H1 (cell line): Measurements from ENCODE around the gene SDHAF2. TPM values are rescaled to one million over a fixed set of nuclear protein-coding genes. Genes with fewer than 3 reads are reported as not detected.
A peak's percentile ranks its signal among the peaks of the same experiment; 100 is the strongest.

ENCODE experiments used
- CTCF ChIA-PET: fragments of 300-600 bp; sonication (Branson Sonifier 250); formaldehyde crosslinking; loops from one replicate; lab custom pipeline; 2021; ENCODE audit not compliant: partially characterized antibody; lab: Charles Lee
- POLR2A ChIA-PET: fragments of 300-600 bp; sonication (Branson Sonifier 250); formaldehyde crosslinking; loops from one replicate; lab custom pipeline; 2021; ENCODE audit warnings: inconsistent platforms; ENCODE audit not compliant: partially characterized antibody; lab: Charles Lee
- DNase-seq, 2 experiments: peaks; one replicate each; pipeline versions ENCODE4 v3.0.0 to v3.0.0-alpha.2; 2010 to 2022; ENCODE audit warnings: low spot score in 2 of 2, low read depth in 1 of 2, mixed read lengths in 1 of 2
- FAIRE-seq: peaks from 2 replicates; lab custom pipeline; 2011; peaks lifted over from hg19 to GRCh38; lab: Jason Lieb, UNC
- H2AFZ ChIP-seq: 2 replicates; pipeline ENCODE4 v1.8.1; 2012; ENCODE audit warnings: low read length, inconsistent platforms
- H2AK5ac ChIP-seq: 2 replicates; pipeline ENCODE4 v1.6.1; 2013; ENCODE audit warnings: low read depth, low read length
- H2BK120ac ChIP-seq: replicated peaks from 2 replicates; pipeline ENCODE3; 2013; ENCODE audit warnings: low read depth, low read length, inconsistent platforms
- H2BK12ac ChIP-seq: 2 replicates; pipeline ENCODE4 v1.6.1; 2013; ENCODE audit warnings: low read depth, low read length
- H2BK15ac ChIP-seq: 2 replicates; pipeline ENCODE4 v1.6.1; 2013; ENCODE audit warnings: low read length
- H2BK20ac ChIP-seq: 2 replicates; pipeline ENCODE4 v1.6.1; 2013; ENCODE audit warnings: low read length
- H2BK5ac ChIP-seq: 2 replicates; pipeline ENCODE4 v1.6.1; 2013; ENCODE audit warnings: low read depth, low read length
- H3K14ac ChIP-seq: 2 replicates; pipeline ENCODE4 v1.6.1; 2013; ENCODE audit warnings: inconsistent platforms; ENCODE audit not compliant: insufficient read length
- H3K18ac ChIP-seq: 2 replicates; pipeline ENCODE4 v1.6.1; 2013; ENCODE audit warnings: low read length; ENCODE audit errors: extremely low read depth
- H3K23ac ChIP-seq: 2 replicates; pipeline ENCODE4 v1.6.1; 2013; ENCODE audit warnings: inconsistent platforms; ENCODE audit not compliant: insufficient read length
- H3K23me2 ChIP-seq: 2 replicates; pipeline ENCODE4 v1.6.1; 2013; ENCODE audit warnings: low read depth, low read length
- H3K27ac ChIP-seq: 2 replicates; pipeline ENCODE4 v1.6.1; 2011; ENCODE audit warnings: low read depth, low read length, inconsistent platforms
- H3K27me3 ChIP-seq, 4 experiments: replicated peaks in 1 of 4; 1 replicate in 1 of 4; 2 replicates in 3 of 4; pipeline versions ENCODE4 v1.6.1 to v1.8.1; 2011 to 2013; ENCODE audit warnings: low read length in 3 of 4, mild to moderate bottlenecking in 3 of 4, inconsistent platforms in 2 of 4, mixed read lengths in 2 of 4, moderate library complexity in 1 of 4; ENCODE audit not compliant: control insufficient read depth in 3 of 4, insufficient read depth in 3 of 4; ENCODE audit errors: extremely low read depth in 1 of 4
- H3K36me3 ChIP-seq, 4 experiments: 2 replicates each; pipeline versions ENCODE4 v1.6.1 to v1.8.1; 2011 to 2013; ENCODE audit warnings: mild to moderate bottlenecking in 4 of 4, low read length in 3 of 4, moderate library complexity in 2 of 4, control low read depth in 1 of 4, inconsistent platforms in 1 of 4; ENCODE audit not compliant: insufficient read depth in 4 of 4, control insufficient read depth in 2 of 4
- H3K4ac ChIP-seq: replicated peaks from 2 replicates; pipeline ENCODE3; 2013; ENCODE audit warnings: low read length, low read depth, mixed read lengths, inconsistent platforms; ENCODE audit not compliant: insufficient read length
- H3K4me1 ChIP-seq, 4 experiments: replicated peaks in 1 of 4; 1 replicate in 1 of 4; 2 replicates in 3 of 4; pipeline versions ENCODE4 v1.6.1 to v1.8.1; 2011 to 2013; ENCODE audit warnings: low read length in 3 of 4, inconsistent platforms in 2 of 4, mixed read lengths in 1 of 4; ENCODE audit not compliant: insufficient read depth in 4 of 4, control insufficient read depth in 3 of 4
- H3K4me2 ChIP-seq, 2 experiments: 2 replicates each; pipeline versions ENCODE4 v1.6.1 to v1.8.1; 2011 to 2013; ENCODE audit warnings: low read depth in 2 of 2, low read length in 2 of 2, control low read depth in 1 of 2, inconsistent platforms in 1 of 2, mild to moderate bottlenecking in 1 of 2; ENCODE audit not compliant: insufficient read depth in 1 of 2
- H3K4me3 ChIP-seq, 4 experiments: fragments of 200-600, 300-600 bp in 1 of 4; sonication (generic), shearing (Covaris generic), sonication (Bioruptor Twin) in 1 of 4; 2 replicates each; pipeline versions ENCODE4 v1.5.1 to v1.8.1; 2011 to 2016; ENCODE audit warnings: low read length in 4 of 4, low read depth in 3 of 4, control low read depth in 2 of 4, inconsistent platforms in 2 of 4, mild to moderate bottlenecking in 2 of 4, mixed read lengths in 1 of 4, moderate library complexity in 1 of 4; ENCODE audit not compliant: insufficient read depth in 2 of 4; ENCODE audit errors: extremely low read depth in 1 of 4
- H3K56ac ChIP-seq: replicated peaks from 2 replicates; pipeline ENCODE3; 2013; ENCODE audit warnings: low read depth, mild to moderate bottlenecking, mixed read lengths, low read length, inconsistent platforms; ENCODE audit not compliant: insufficient read length
- H3K79me1 ChIP-seq: 2 replicates; pipeline ENCODE4 v1.6.1; 2013; ENCODE audit warnings: low read depth, low read length, control low read depth
- H3K79me2 ChIP-seq, 2 experiments: 2 replicates each; pipeline versions ENCODE4 v1.6.1 to v1.8.1; 2012 to 2013; ENCODE audit warnings: low read length in 2 of 2, mild to moderate bottlenecking in 2 of 2, inconsistent platforms in 1 of 2; ENCODE audit not compliant: insufficient read depth in 2 of 2, control insufficient read depth in 1 of 2
- H3K9ac ChIP-seq, 4 experiments: replicated peaks in 1 of 4; 1 replicate in 1 of 4; 2 replicates in 3 of 4; pipeline versions ENCODE4 v1.6.1 to v1.8.1; 2011 to 2013; ENCODE audit warnings: low read depth in 3 of 4, low read length in 3 of 4, control low read depth in 2 of 4, mild to moderate bottlenecking in 2 of 4, moderate library complexity in 2 of 4, inconsistent platforms in 1 of 4; ENCODE audit errors: extremely low read depth in 1 of 4
- H3K9me3 ChIP-seq, 2 experiments: 2 replicates each; pipeline versions ENCODE4 v1.6.1 to v1.8.1; 2012 to 2013; ENCODE audit warnings: mild to moderate bottlenecking in 2 of 2, moderate library complexity in 2 of 2, control low read depth in 1 of 2, inconsistent platforms in 1 of 2, low read depth in 1 of 2, low read length in 1 of 2, mixed read lengths in 1 of 2; ENCODE audit not compliant: insufficient read depth in 2 of 2
- H4K20me1 ChIP-seq, 2 experiments: replicated peaks in 1 of 2; 2 replicates each; pipeline versions ENCODE3 to v1.8.1; 2011 to 2013; ENCODE audit warnings: inconsistent platforms in 2 of 2, low read length in 2 of 2, mild to moderate bottlenecking in 1 of 2; ENCODE audit not compliant: insufficient read depth in 2 of 2, control insufficient read depth in 1 of 2
- H4K5ac ChIP-seq: 2 replicates; pipeline ENCODE4 v1.6.1; 2013; ENCODE audit warnings: low read length, low read depth, mixed read lengths, inconsistent platforms; ENCODE audit not compliant: insufficient read length
- H4K8ac ChIP-seq: 2 replicates; pipeline ENCODE4 v1.8.0; 2013; ENCODE audit warnings: mild to moderate bottlenecking, moderate library complexity, low read length, inconsistent platforms; ENCODE audit not compliant: insufficient read depth; ENCODE audit errors: extremely low read depth
- H4K91ac ChIP-seq: replicated peaks from 2 replicates; pipeline ENCODE3; 2013; ENCODE audit warnings: low read length, mixed read lengths, inconsistent platforms; ENCODE audit not compliant: insufficient read length
- CTCF ChIP-seq, 3 experiments: IDR thresholded peaks; 1 replicate in 2 of 3; 2 replicates in 1 of 3; pipeline versions ENCODE4 v1.5.1 to v1.6.1; 2011; ENCODE audit warnings: low read length in 3 of 3, mild to moderate bottlenecking in 3 of 3, inconsistent platforms in 2 of 3, low read depth in 1 of 3, moderate library complexity in 1 of 3; ENCODE audit not compliant: insufficient read depth in 1 of 3; ENCODE audit errors: control extremely low read depth in 1 of 3
- GTF2F1 ChIP-seq: IDR thresholded peaks from 2 replicates; pipeline ENCODE4 v1.6.1; 2012; ENCODE audit warnings: low read depth, low read length, improper control_type of control experiment, borderline replicate concordance
- RAD21 ChIP-seq, 2 experiments: IDR thresholded peaks in 1 of 2; conservative IDR thresholded peaks in 1 of 2; 2 replicates each; pipeline ENCODE4 v1.6.1; 2011; ENCODE audit warnings: low read depth in 2 of 2, low read length in 2 of 2, improper control_type of control experiment in 1 of 2, inconsistent platforms in 1 of 2, mild to moderate bottlenecking in 1 of 2, moderate library complexity in 1 of 2
- WGBS, 2 experiments: shearing (Covaris generic) in 1 of 2; methylation state at CpG; one replicate each; pipeline versions ENCODE4 v1.1.6 to v1.1.7; 2013 to 2015; ENCODE audit warnings: low lambda C conversion rate in 2 of 2, mixed read lengths in 2 of 2, inconsistent platforms in 1 of 2, low coverage in 1 of 2, missing lambda C conversion rate in 1 of 2; ENCODE audit not compliant: insufficient replicate concordance in 2 of 2, insufficient coverage in 1 of 2, insufficient read length in 1 of 2; ENCODE audit errors: extremely low coverage in 1 of 2, missing lambda C conversion rate in 1 of 2; 5-methylcytosine and 5-hydroxymethylcytosine counted together
- polyA plus RNA-seq, 7 experiments: library from polyadenylated mRNA; depleted of rRNA in 3 of 7; stranded (reverse) in 5 of 7; unstranded in 2 of 7; fragments of >200 nt in 5 of 7; fragments of 200-250 nt in 2 of 7; gene quantifications; 1 replicate in 5 of 7; 2 replicates in 1 of 7; 4 replicates in 1 of 7; pipeline versions ENCODE4 v1.2.1 to v1.2.3, GENCODE V29; 2011 to 2013; ENCODE audit warnings: missing spikeins in 2 of 7, mixed read lengths in 2 of 7
- total RNA-seq: library from RNA; stranded (reverse); fragmentation: NEBNext Ultra II Directional; extraction: Animal tissue kit (Norgen Biotek cat#: 25700); gene quantifications from 2 replicates; pipeline ENCODE4 v1.2.1, GENCODE V29; 2021

Gene SDHAF2
- total and polyA plus RNA-seq, 2 of the 8 experiments (the other 6 are each of a cell fraction or from before 2014, with no cell fraction given), result 41.0 to 114 TPM

- no peak overlapping the region for H2AFZ ChIP-seq
- H2BK5ac ChIP-seq, result no peak overlapping the region
- no peaks in the 10 kb centered on the region for H3K9me3 ChIP-seq
- no peaks in the 10 kb centered on the region for H3K79me1 ChIP-seq
- no peaks in the 10 kb centered on the region for H3K79me2 ChIP-seq
- H4K20me1 ChIP-seq, result no peaks in the 10 kb centered on the region
- WGBS, 2 experiments, result 86% methylated on average over 15 of the region's 15 CpGs; no CpG with 5 or more reads in 1 of the 2 experiments
- H2BK15ac ChIP-seq, result no peak overlapping the region
- H3K9ac ChIP-seq, result no peak overlapping the region
- H3K4me2 ChIP-seq, result no peak overlapping the region
- no peak overlapping the region for H2BK20ac ChIP-seq
- no peak overlapping the region for H2BK120ac ChIP-seq
- no peaks in the 10 kb centered on the region for H3K36me3 ChIP-seq
- H3K4me1 ChIP-seq, result no peaks in the 10 kb centered on the region
- no peak overlapping the region; the same call in 1 of the 2 replicates for H2BK12ac ChIP-seq
- peak overlapping the region; percentile 30 for H4K91ac ChIP-seq
- no peak overlapping the region for H4K5ac ChIP-seq
- FAIRE-seq, result no peak
- CTCF ChIA-PET, result interaction anchor here (0.5 to 9.4 kb wide), 45 partner anchors 8 to 723 kb away, joined by 3 to 290 read pairs (median 5); partner anchors contain the start of genes CPSF7, CYB561A3, DDB1 and SDHAF2
- no peak overlapping the region for H2AK5ac ChIP-seq
- no peak for TF ChIP-seq GTF2F1
- peak; percentile 33 to 71 (median 68) for TF ChIP-seq CTCF (IDR thresholded peaks at IDR 0.05; ENCODE audit: control extremely low read depth in 1 of 3, insufficient read depth in 1 of 3, low read depth in 1 of 3, low read length in 3 of 3)
- peak; percentile 74 to 79 for TF ChIP-seq RAD21 (IDR thresholded peaks at IDR 0.05 in 1 of 2, conservative IDR thresholded peaks at IDR 0.05 in 1 of 2; ENCODE audit: low read depth in 2 of 2, low read length in 2 of 2)
- H3K18ac ChIP-seq, result no peak overlapping the region
- no peak overlapping the region for H3K14ac ChIP-seq
- no peak overlapping the region for H3K4me3 ChIP-seq
- H3K23me2 ChIP-seq, result no peaks in the 10 kb centered on the region
- no peak overlapping the region for H3K56ac ChIP-seq
- H3K27me3 ChIP-seq, result no peaks in the 10 kb centered on the region
- no peak overlapping the region for H3K4ac ChIP-seq
- no peak overlapping the region for H4K8ac ChIP-seq
- H3K23ac ChIP-seq, result no peak overlapping the region
- DNase-seq, result peak in 1 of 2 experiments; percentile 53
- POLR2A ChIA-PET, result interaction anchor here (0.8 to 38.6 kb wide), 7 partner anchors 8 to 91 kb away, joined by 3 to 1106 read pairs (median 5); partner anchors contain the start of genes CPSF7, CYB561A3, DDB1 and SDHAF2
- H3K27ac ChIP-seq, result no peak overlapping the region
These were observed 45.4 kb upstream of the SDHAF2 start for GRCh38 chr11:61384271-61385242.
